NCI-H2029 (cell line): ENCODE data around the gene PDGFC.

Source experiments
- DNase-seq: peaks from one replicate; lab custom pipeline; 2025; lab: John Stamatoyannopoulos, UW

PDGFC gene

GRCh38 chr4:156746111-156746510, 225.5 kb downstream of the PDGFC start:
- no peak for DNase-seq

GRCh38 chr4:156738766-156739165, 232.8 kb downstream of the PDGFC start:
- DNase-seq, result no peak

- DNase-seq, result no peak
These were observed 236.4 kb downstream of the PDGFC start for GRCh38 chr4:156734965-156735895.

GRCh38 chr4:156733582-156733981, 238.0 kb downstream of the PDGFC start:
- no peak for DNase-seq

GRCh38 chr4:156732634-156733033, 239.0 kb downstream of the PDGFC start:
- no peak for DNase-seq

GRCh38 chr4:156729416-156729815, 242.2 kb downstream of the PDGFC start:
- no peak for DNase-seq

- DNase-seq, result no peak
These were observed 246.3 kb downstream of the PDGFC start for GRCh38 chr4:156725257-156725656.

GRCh38 chr4:156723951-156724668, 247.5 kb downstream of the PDGFC start:
- no peak for DNase-seq

GRCh38 chr4:156718226-156718625, 253.4 kb downstream of the PDGFC start:
- no peak for DNase-seq

GRCh38 chr4:156711193-156711590, 260.4 kb downstream of the PDGFC start:
- no peak for DNase-seq
